ENCODE data around the gene YJU2. TPM values are rescaled to one million over a fixed set of nuclear protein-coding genes. Genes with fewer than 3 reads are reported as not detected.

YJU2 gene
- total RNA-seq, result 10 to 100 TPM; 18.8 to 36.6 (median 25.4) TPM

DNA sequence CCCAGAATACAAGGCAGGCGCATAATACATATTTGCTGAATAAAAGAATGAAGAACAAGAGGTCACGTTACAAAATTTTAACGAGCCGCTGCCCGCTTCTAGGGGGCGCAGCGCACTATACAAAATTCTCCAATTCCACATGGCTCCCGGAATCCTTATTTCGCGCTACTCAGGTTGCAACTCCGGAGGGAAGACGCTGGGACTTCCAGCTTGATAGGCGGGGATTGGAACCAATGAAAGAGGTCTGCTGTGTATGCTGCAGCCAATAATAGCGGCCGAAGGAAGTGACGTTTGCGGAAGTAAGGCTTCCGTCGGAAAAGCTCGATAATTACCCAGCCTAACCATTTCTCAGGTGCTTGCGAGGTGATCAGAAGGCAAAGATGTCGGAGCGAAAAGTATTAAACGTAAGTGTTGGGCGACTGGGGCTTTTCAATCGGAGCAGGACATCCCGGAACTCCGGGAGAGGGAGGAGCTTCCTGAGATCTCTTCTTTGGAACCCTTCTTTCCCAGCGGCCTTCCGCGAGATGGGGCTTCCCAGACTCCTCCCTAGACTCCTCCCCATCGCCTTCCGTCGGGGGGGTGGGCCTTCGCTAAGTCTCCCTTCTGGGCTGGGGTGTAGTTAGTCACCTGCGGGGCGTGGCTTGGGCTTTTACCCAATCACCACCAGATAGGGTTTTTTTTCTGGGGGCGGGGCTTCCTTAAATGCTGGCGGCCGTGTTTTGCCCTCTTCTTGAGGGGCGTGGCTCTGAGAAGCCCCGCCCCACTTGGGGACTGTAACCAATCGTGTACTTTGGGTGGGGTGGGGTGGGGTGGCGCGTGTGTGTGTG lies at the start of gene YJU2:
TSS of gene YJU2 (plus strand) at position 314 of the 827 bp plus-strand sequence. CDS start at position 381, 67 bp downstream.
- DNase-seq (peak; percentile 69 to 99), ATAC-seq (ENCODE audit: low FRiP score in 2 of 2) (peak; percentile 99)
- Histone ChIP-seq H3K4me3 (peak within 1 kb of the TSS; percentile 51 to 69 (median 62)), H3K27me3 (no peaks in the 10 kb centered on the region), H3K9me3 (peaks cover 0 to 6% (median 2%) of the 10 kb centered on the region in 4 donors), H3K36me3 (peaks cover 22 to 38% (median 33%) of the 10 kb centered on the region in 4 donors), H3K27ac (peak within 1 kb of the TSS; percentile 96 to 98 (median 97)), H3K4me1 (peaks cover 12 to 18% (median 14%) of the 10 kb centered on the region in 4 donors)
- 0 to 1% methylated on average over 31 to 44 of the region's 45 CpGs for WGBS, 2 donors
- peak; percentile 69 to 82 for TF ChIP-seq POLR2AphosphoS5 (IDR thresholded peaks at IDR 0.05)
- TF ChIP-seq EP300 (IDR thresholded peaks at IDR 0.05), result no peak
- TF ChIP-seq, protein P1, sequence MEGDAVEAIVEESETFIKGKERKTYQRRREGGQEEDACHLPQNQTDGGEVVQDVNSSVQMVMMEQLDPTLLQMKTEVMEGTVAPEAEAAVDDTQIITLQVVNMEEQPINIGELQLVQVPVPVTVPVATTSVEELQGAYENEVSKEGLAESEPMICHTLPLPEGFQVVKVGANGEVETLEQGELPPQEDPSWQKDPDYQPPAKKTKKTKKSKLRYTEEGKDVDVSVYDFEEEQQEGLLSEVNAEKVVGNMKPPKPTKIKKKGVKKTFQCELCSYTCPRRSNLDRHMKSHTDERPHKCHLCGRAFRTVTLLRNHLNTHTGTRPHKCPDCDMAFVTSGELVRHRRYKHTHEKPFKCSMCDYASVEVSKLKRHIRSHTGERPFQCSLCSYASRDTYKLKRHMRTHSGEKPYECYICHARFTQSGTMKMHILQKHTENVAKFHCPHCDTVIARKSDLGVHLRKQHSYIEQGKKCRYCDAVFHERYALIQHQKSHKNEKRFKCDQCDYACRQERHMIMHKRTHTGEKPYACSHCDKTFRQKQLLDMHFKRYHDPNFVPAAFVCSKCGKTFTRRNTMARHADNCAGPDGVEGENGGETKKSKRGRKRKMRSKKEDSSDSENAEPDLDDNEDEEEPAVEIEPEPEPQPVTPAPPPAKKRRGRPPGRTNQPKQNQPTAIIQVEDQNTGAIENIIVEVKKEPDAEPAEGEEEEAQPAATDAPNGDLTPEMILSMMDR (IDR thresholded peaks at IDR 0.05), result peak in 5 of 6 experiments; percentile 18 to 39 (median 31)
- TF ChIP-seq POLR2A (IDR thresholded peaks at IDR 0.05), result peak in 3 of 4 donors; percentile 42 to 68 (median 55)

DNA sequence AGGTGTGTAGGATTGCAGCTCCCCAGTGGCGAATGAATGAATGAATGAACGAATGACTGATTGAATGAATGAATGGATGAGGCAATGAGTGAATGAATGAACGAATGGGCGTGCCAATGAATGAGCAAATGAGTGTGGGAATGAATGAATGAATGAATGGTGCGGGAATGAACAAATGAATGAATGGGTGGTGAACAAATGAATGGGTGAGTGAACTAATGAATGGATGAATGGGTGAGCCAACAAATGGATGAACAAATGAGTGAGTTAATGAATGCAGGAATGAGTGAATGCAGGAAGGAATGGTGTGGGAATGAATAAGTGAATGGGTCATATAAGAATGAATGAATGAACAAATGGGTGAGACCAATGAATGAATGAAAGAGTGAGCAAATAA lies 49.7 kb upstream of the YJU2 start:
- H3K36me3 ChIP-seq, result no peaks in the 10 kb centered on the region
- no peak overlapping the region for H3K4me3 ChIP-seq
- no peak for TF ChIP-seq EP300 (IDR thresholded peaks at IDR 0.05)
- no peak for TF ChIP-seq POLR2A (IDR thresholded peaks at IDR 0.05)
- TF ChIP-seq POLR2AphosphoS5 (IDR thresholded peaks at IDR 0.05), result no peak
- TF ChIP-seq, protein P1 (IDR thresholded peaks at IDR 0.05), result no peak
- DNase-seq (no peak), ATAC-seq (ENCODE audit: low FRiP score in 2 of 2) (no peak)
- no peak overlapping the region for H3K27ac ChIP-seq
- H3K9me3 ChIP-seq, result no peaks in the 10 kb centered on the region
- peaks cover 0 to 22% (median 11%) of the 10 kb centered on the region in 4 donors for H3K27me3 ChIP-seq
- H3K4me1 ChIP-seq, result peaks cover 0 to 10% (median 5%) of the 10 kb centered on the region in 4 donors
- 87 to 89% methylated on average over 5 of the region's 5 CpGs for WGBS, 2 donors

DNA sequence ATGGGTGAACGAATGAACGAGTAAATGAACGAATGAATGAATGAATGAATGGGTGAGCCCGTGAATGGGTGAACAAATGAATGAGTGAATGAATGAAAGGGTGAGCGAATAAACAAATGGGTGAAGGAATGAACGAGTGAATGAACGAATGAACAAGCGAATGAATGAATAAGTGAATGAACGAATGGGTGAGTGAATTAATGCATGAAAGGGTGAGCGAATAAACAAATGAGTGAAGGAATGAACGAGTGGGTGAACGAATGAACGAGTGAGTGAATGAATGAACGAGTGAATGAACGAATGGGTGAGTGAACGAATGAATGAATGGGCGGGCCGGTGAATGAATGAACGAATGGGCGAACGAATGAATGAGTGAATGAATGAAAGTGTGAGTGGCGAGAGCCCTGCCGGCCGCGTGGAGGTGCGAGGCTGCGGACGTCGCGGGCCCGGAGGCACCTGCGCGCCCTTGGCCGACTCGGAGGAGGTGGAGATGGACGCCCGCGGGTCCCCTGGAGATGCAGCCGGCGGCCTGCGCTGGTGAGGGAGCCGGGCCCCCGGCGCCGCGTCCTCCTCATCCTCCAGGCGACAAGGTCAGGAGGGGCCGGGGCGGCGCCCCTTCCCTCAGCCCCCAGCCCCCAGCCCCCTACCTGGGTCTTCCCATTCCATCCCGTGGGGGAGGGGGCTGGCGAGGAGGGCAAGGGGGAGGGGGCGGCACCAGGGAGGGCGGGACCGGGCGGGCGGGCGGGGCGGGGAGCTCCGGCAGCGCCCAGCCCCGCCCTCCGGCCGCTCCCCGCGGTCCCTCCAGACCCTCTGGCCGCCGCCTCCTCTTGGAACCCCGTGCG lies 49.0 kb upstream of the YJU2 start:
- Histone ChIP-seq H3K27ac (no peak overlapping the region), H3K9me3 (no peaks in the 10 kb centered on the region), H3K4me1 (peaks cover 0 to 10% (median 5%) of the 10 kb centered on the region in 4 donors), H3K36me3 (no peaks in the 10 kb centered on the region), H3K27me3 (peaks cover 0 to 22% (median 11%) of the 10 kb centered on the region in 4 donors), H3K4me3 (no peak overlapping the region)
- WGBS, 2 donors, result 31 to 32% methylated on average over 31 to 37 of the region's 70 CpGs
- TF ChIP-seq, protein P1 (IDR thresholded peaks at IDR 0.05), result no peak
- TF ChIP-seq EP300 (IDR thresholded peaks at IDR 0.05) (no peak), POLR2A (IDR thresholded peaks at IDR 0.05) (no peak), POLR2AphosphoS5 (IDR thresholded peaks at IDR 0.05) (no peak)
- ATAC-seq (ENCODE audit: low FRiP score in 2 of 2) (no peak), DNase-seq (peak in 1 of 2 donors; percentile 84)

DNA sequence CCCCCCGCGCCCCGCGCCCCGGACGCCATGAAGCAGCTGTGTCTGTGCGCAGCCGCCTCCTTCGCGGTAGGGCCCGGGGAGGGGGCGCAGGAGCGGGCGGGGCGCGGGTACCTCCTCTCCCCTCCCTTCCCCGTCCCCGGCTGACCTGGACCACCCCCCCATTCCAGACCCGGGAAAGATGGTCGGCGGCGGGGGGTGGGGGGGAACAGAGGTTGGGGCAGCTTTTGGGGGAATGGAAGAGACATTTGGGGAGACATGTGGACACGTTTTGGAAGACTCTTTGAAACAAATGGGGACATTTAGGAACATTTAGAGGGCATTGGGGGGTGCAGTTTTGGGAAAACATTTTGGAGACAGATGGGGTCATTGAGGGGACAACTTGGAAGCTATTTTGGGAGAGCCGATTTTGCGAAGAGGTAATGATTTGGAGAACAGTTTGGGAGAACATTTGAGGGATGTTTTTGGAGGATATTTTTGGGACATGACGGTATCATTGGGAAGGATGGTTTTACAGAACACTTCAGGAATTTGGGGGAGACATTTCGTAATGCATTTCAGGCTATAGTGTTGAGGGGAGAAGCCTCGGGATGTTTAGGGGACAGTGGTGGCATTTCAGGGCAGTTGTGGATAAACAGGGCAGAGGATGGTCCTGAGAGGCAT lies 48.3 kb upstream of the YJU2 start:
- TF ChIP-seq POLR2A (IDR thresholded peaks at IDR 0.05) (no peak), POLR2AphosphoS5 (IDR thresholded peaks at IDR 0.05) (no peak), EP300 (IDR thresholded peaks at IDR 0.05) (no peak)
- TF ChIP-seq, protein P1 (IDR thresholded peaks at IDR 0.05), result no peak
- no peak for ATAC-seq (ENCODE audit: low FRiP score in 2 of 2)
- WGBS, 2 donors, result 14 to 20% methylated on average over 10 to 12 of the region's 28 CpGs

More for the DNA sequence above, 48.3 kb upstream of the YJU2 start:
- Histone ChIP-seq H3K4me3 (no peak overlapping the region), H3K4me1 (peaks cover 0 to 10% (median 5%) of the 10 kb centered on the region in 4 donors), H3K27ac (no peak overlapping the region), H3K36me3 (no peaks in the 10 kb centered on the region), H3K27me3 (peaks cover 0 to 22% (median 11%) of the 10 kb centered on the region in 4 donors), H3K9me3 (no peaks in the 10 kb centered on the region)
- peak in 1 of 2 donors; percentile 86 for DNase-seq

All from upper lobe of left lung (tissue), 6 donors.